Activated CD4-positive, alpha-beta memory T cell treated with anti-CD3 and anti-CD28 coated beads for 36 hours (primary cell): ENCODE results near the gene RND2. TPM values are rescaled to one million over a fixed set of nuclear protein-coding genes. Genes with fewer than 3 reads are reported as not detected.

Experiments used
- CTCF ChIA-PET: fragments of 350-600 bp; sonication (Branson Sonifier 250); formaldehyde crosslinking; loops from one replicate; lab custom pipeline; 2021; ENCODE audit warnings: antibody characterized with exemption, inconsistent platforms; lab: Charles Lee
- POLR2A ChIA-PET: fragments of 350-600 bp; sonication (Branson Sonifier 250); formaldehyde crosslinking; loops from one replicate; lab custom pipeline; 2021; ENCODE audit warnings: antibody characterized with exemption; lab: Charles Lee
- DNase-seq: peaks from one replicate; pipeline ENCODE4 v3.0.0-alpha.2; 2020
- H3K27ac Mint-ChIP-seq: one replicate; pipeline ENCODE4 v1.8.0; 2021; ENCODE audit warnings: mixed read lengths
- H3K27me3 Mint-ChIP-seq: one replicate; pipeline ENCODE4 v1.8.0; 2021; ENCODE audit warnings: mixed read lengths
- H3K36me3 Mint-ChIP-seq: one replicate; pipeline ENCODE4 v1.8.0; 2021; ENCODE audit warnings: mixed read lengths
- H3K4me1 Mint-ChIP-seq: one replicate; pipeline ENCODE4 v1.8.0; 2021; ENCODE audit warnings: low read depth, mixed read lengths
- H3K4me3 Mint-ChIP-seq: one replicate; pipeline ENCODE4 v1.8.0; 2021; ENCODE audit warnings: mild to moderate bottlenecking, mixed read lengths
- H3K9me3 Mint-ChIP-seq: one replicate; pipeline ENCODE4 v1.8.0; 2021; ENCODE audit warnings: mixed read lengths
- intact Hi-C: fragments of 100-400 bp; cut with micrococcal nuclease; formaldehyde crosslinking; loops from one replicate; pipeline ENCODE4 v1.15.1; 2023
- total RNA-seq, 2 experiments: library from RNA; stranded (reverse); gene quantifications; one replicate each; pipeline ENCODE4 v1.2.3, GENCODE V29; 2021

The RND2 gene
- total RNA-seq, 2 experiments from 2014 or later = 0.07 TPM; not detected in 1

- POLR2A ChIA-PET = no interaction called here
- H3K27ac Mint-ChIP-seq = no peak overlapping the region
- H3K27me3 Mint-ChIP-seq = no peaks in the 10 kb centered on the region
- no peak for DNase-seq
- H3K9me3 Mint-ChIP-seq = no peaks in the 10 kb centered on the region
- no peak overlapping the region for H3K4me3 Mint-ChIP-seq
- peaks cover 49% of the 10 kb centered on the region for H3K36me3 Mint-ChIP-seq
- intact Hi-C loops = no loop called here
- CTCF ChIA-PET = no interaction called here
- no peaks in the 10 kb centered on the region for H3K4me1 Mint-ChIP-seq
These were observed 31.0 kb downstream of the RND2 start for GRCh38 chr17:43056051-43056450.

DNA sequence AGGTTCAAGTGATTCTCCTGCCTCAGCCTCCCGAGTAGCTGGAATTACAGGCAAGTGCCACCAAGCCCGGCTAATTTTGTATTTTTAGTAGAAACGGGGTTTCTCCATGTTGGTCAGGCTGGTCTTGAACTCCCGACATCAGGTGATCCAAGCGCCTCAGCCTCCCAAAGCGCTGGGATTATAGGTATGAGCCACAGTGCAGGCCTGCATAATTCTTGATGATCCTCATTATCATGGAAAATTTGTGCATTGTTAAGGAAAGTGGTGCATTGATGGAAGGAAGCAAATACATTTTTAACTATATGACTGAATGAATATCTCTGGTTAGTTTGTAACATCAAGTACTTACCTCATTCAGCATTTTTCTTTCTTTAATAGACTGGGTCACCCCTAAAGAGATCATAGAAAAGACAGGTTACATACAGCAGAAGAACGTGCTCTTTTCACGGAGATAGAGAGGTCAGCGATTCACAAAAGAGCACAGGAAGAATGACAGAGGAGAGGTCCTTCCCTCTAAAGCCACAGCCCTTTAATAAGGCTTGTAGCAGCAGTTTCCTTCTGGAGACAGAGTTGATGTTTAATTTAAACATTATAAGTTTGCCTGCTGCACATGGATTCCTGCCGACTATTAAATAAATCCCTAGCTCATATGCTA, 38.1 kb downstream of the RND2 start:
- intact Hi-C loops = no loop called here
- H3K27me3 Mint-ChIP-seq = no peaks in the 10 kb centered on the region
- ChIA-PET POLR2A (no interaction called here), CTCF (interaction anchor here (1.7 kb wide), 1 partner anchor 13 kb away, joined by 4 read pairs; no protein-coding TSS in a partner anchor)
- no peak overlapping the region for H3K4me3 Mint-ChIP-seq
- H3K27ac Mint-ChIP-seq = no peak overlapping the region
- H3K36me3 Mint-ChIP-seq = peaks cover 48% of the 10 kb centered on the region
- no peaks in the 10 kb centered on the region for H3K9me3 Mint-ChIP-seq
- no peak for DNase-seq
- H3K4me1 Mint-ChIP-seq = no peaks in the 10 kb centered on the region

DNA sequence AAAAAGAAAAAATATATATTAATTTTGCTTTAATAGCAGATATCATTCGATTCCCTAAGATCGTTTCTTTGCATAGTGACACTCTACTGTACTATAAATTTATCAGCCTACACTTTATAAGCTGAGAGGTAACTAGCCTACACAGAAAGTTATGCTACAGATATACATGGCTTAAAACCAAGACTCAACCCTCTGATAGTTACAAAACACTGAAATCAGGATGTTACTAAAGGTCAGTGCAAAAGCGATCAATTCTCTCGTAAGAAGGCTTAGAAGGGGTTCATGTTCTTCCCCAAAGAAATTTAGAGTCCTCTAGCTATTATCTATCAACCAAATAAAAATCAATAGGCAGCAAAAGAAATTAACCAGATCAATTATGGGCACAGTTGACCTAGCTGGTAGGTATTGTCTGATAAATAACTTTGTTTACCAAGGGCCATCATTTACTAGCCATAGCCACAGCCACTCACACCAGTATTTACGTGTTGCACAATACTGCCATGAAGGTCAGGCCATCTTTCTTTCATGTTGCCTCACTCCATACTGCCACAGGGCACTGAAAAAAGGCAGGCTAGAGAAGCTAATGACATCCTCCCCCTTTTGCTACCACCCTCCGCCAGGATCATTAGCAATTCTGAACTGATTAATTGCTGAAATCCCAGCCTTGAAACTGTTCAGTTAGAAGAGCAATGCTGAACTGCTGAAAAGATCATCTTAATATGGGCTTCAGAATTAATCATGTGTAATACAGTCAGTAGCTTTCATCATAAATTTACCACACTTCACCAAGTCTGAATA, 43.7 kb downstream of the RND2 start:
- Mint-ChIP-seq H3K9me3 (no peaks in the 10 kb centered on the region), H3K27me3 (no peaks in the 10 kb centered on the region), H3K36me3 (peaks cover 41% of the 10 kb centered on the region), H3K4me3 (no peak overlapping the region), H3K27ac (no peak overlapping the region), H3K4me1 (no peaks in the 10 kb centered on the region)
- intact Hi-C loops = no loop called here
- POLR2A ChIA-PET = no interaction called here
- DNase-seq = no peak
- CTCF ChIA-PET = no interaction called here

- H3K27ac Mint-ChIP-seq = no peak overlapping the region
- intact Hi-C loops = no loop called here
- H3K9me3 Mint-ChIP-seq = no peaks in the 10 kb centered on the region
- no peak for DNase-seq
- ChIA-PET POLR2A (no interaction called here), CTCF (no interaction called here)
- H3K27me3 Mint-ChIP-seq = no peaks in the 10 kb centered on the region
- H3K36me3 Mint-ChIP-seq = peaks cover 40% of the 10 kb centered on the region
- H3K4me1 Mint-ChIP-seq = no peaks in the 10 kb centered on the region
- no peak overlapping the region for H3K4me3 Mint-ChIP-seq
These were observed 44.4 kb downstream of the RND2 start for GRCh38 chr17:43069368-43069898.

GRCh38 chr17:43070257-43070656, 45.2 kb downstream of the RND2 start:
- Mint-ChIP-seq H3K36me3 (peaks cover 39% of the 10 kb centered on the region), H3K27me3 (no peaks in the 10 kb centered on the region), H3K4me3 (no peak overlapping the region), H3K27ac (no peak overlapping the region), H3K4me1 (no peaks in the 10 kb centered on the region), H3K9me3 (no peaks in the 10 kb centered on the region)
- DNase-seq = no peak
- ChIA-PET POLR2A (no interaction called here), CTCF (no interaction called here)
- intact Hi-C loops = no loop called here

DNA sequence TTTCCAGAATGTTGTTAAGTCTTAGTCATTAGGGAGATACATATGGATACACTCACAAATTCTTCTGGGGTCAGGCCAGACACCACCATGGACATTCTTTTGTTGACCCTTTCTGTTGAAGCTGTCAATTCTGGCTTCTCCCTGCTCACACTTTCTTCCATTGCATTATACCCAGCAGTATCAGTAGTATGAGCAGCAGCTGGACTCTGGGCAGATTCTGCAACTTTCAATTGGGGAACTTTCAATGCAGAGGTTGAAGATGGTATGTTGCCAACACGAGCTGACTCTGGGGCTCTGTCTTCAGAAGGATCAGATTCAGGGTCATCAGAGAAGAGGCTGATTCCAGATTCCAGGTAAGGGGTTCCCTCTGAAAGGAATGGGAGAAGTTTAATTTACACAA, 45.8 kb downstream of the RND2 start:
- POLR2A ChIA-PET = no interaction called here
- Mint-ChIP-seq H3K27ac (no peak overlapping the region), H3K27me3 (no peaks in the 10 kb centered on the region), H3K4me1 (no peaks in the 10 kb centered on the region), H3K4me3 (no peak overlapping the region), H3K9me3 (no peaks in the 10 kb centered on the region), H3K36me3 (peaks cover 38% of the 10 kb centered on the region)
- intact Hi-C loops = no loop called here
- CTCF ChIA-PET = no interaction called here
- no peak for DNase-seq

DNA sequence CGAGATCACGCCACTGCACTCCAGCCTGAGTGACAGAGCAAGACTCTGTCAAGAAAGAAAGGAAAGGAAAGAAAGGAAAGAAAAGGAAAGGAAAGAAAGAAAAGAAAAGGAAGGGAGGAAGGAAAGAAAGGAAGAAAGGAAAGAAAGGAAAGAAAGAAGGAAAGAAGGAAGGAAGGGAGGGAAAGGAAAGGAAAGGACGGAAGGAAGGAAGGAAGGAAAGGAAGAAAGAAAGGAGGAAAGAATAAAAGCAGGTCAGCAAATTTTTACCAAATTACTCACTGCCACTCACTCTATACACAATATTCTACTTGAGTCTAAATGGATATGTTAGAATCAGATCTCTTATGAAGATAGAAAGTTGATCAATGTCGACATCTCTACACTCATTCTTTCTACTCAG, 49.8 kb downstream of the RND2 start:
- ChIA-PET POLR2A (no interaction called here), CTCF (no interaction called here)
- no peak overlapping the region for H3K27ac Mint-ChIP-seq
- no peaks in the 10 kb centered on the region for H3K27me3 Mint-ChIP-seq
- peaks cover 27% of the 10 kb centered on the region for H3K36me3 Mint-ChIP-seq
- H3K4me3 Mint-ChIP-seq = no peak overlapping the region
- no peaks in the 10 kb centered on the region for H3K4me1 Mint-ChIP-seq
- no peak for DNase-seq
- H3K9me3 Mint-ChIP-seq = no peaks in the 10 kb centered on the region
- intact Hi-C loops = no loop called here

- Mint-ChIP-seq H3K9me3 (no peaks in the 10 kb centered on the region), H3K27me3 (no peaks in the 10 kb centered on the region), H3K36me3 (peaks cover 24% of the 10 kb centered on the region), H3K27ac (no peak overlapping the region), H3K4me3 (no peak overlapping the region), H3K4me1 (no peaks in the 10 kb centered on the region)
- no peak for DNase-seq
- ChIA-PET CTCF (no interaction called here), POLR2A (no interaction called here)
- intact Hi-C loops = no loop called here
These were observed 54.7 kb downstream of the RND2 start for GRCh38 chr17:43079641-43080302.

Other genes starting within 250 kb of the RND2 start
- gene WNK4, start 244.6 kb upstream of the RND2 start, total RNA-seq = under 1 TPM; 0.10 to 0.15 TPM
- gene COA3, start 226.5 kb upstream of the RND2 start, total RNA-seq = 10 to 100 TPM; 31.8 to 36.6 TPM
- gene CNTD1, start 226.4 kb upstream of the RND2 start, total RNA-seq = not detected
- 10 to 100 TPM; 72.7 to 77.4 TPM for gene BECN1, start 200.9 kb upstream of the RND2 start, total RNA-seq
- gene PSME3, start 191.8 kb upstream of the RND2 start, total RNA-seq = 100 to 1,000 TPM; 111 to 116 TPM
- 1 to 10 TPM; 1.7 to 2.0 TPM for gene AOC2, start 180.7 kb upstream of the RND2 start, total RNA-seq
- 1 to 10 TPM; 1.6 to 2.0 TPM for gene AOC3, start 174.0 kb upstream of the RND2 start, total RNA-seq
- not detected for gene G6PC1, start 124.4 kb upstream of the RND2 start, total RNA-seq
- gene AARSD1, start 60.8 kb upstream of the RND2 start, total RNA-seq = 10 to 100 TPM; 38.7 to 43.1 TPM
- under 1 TPM; 0.53 to 0.64 TPM for gene PTGES3L, start 45.2 kb upstream of the RND2 start, total RNA-seq
- gene RUNDC1, start 44.7 kb upstream of the RND2 start, total RNA-seq = 10 to 100 TPM in 1 of 2 experiments, 1 to 10 TPM in 1; 10.0 to 11.5 TPM
- gene RPL27, start 26.8 kb upstream of the RND2 start, total RNA-seq = 1,000 to 10,000 TPM; 1,552 to 1,589 TPM
- gene IFI35, start 18.4 kb upstream of the RND2 start, total RNA-seq = 10 to 100 TPM; 66.0 to 68.6 TPM
- gene VAT1, start 2.8 kb upstream of the RND2 start, total RNA-seq = 10 to 100 TPM; 45.3 to 49.6 TPM
- 100 to 1,000 TPM in 1 of 2 experiments, 10 to 100 TPM in 1; 92.8 to 103 TPM for gene BRCA1, start 100.1 kb downstream of the RND2 start, total RNA-seq
- 10 to 100 TPM; 62.0 to 65.9 TPM for gene NBR1, start 146.0 kb downstream of the RND2 start, total RNA-seq
- gene TMEM106A, start 186.6 kb downstream of the RND2 start, total RNA-seq = 10 to 100 TPM; 10.1 to 10.4 TPM
- gene CCDC200, start 203.4 kb downstream of the RND2 start, total RNA-seq = not detected
- 1,000 to 10,000 TPM; 5,509 to 5,687 TPM for gene RNU2-1, start 208.7 kb downstream of the RND2 start, total RNA-seq